Liver (tissue), 3 donors: ENCODE data around the gene PSMC3.

Experiments used
- RXRA ChIP-seq, 2 donors: IDR thresholded peaks; 2 replicates each; pipeline ENCODE4 v1.6.1; 2017 to 2018; ENCODE audit warnings: antibody characterized with exemption in 2 of 2, mild to moderate bottlenecking in 1 of 2
- SP1 ChIP-seq: IDR thresholded peaks from 2 replicates; pipeline ENCODE4 v1.6.1; 2018; ENCODE audit warnings: antibody characterized with exemption, mild to moderate bottlenecking
- TF ChIP-seq, protein P1 (sequence below): fragments of 150-350 bp; IDR thresholded peaks from 2 replicates; pipeline ENCODE4 v1.5.1; 2017; ENCODE audit warnings: improper control_type of control experiment, low read depth, low read length; ENCODE audit not compliant: missing input control
- donor health status: healthy.
- donor health status: healthy.

DNA sequence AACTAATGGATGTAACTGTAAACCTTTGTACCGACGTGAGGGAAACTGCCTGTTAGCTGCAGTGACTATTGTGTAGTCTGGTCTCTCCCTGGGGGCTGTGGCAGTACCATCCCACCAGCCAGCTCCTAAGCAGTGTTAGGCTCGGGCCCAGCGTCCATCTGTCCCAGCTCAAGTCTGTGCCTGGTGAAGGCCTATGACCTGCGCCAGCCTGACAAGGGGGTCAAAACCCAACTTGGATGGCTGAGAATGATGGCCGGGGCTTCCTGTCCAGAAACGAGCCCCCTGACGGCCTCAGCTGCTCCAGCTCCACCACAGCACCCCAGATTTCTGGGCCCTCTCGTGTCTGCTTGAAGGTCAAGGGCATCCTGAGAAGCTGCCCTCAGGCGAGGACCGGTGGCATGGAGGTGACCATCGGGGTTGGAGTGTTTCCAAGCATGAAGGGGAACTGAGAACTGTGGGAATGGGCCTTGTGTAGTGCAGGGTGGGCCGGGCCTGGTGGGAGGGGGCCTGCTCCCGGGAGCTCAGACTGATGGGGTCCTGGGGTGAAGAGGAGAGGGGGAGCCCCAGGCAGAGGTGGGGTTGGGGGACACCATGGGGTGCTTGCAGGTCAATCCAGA is 33.6 kb downstream of the PSMC3 start:
- TF ChIP-seq RXRA (IDR thresholded peaks at IDR 0.05) (no peak), SP1 (no peak)
- TF ChIP-seq, protein P1, sequence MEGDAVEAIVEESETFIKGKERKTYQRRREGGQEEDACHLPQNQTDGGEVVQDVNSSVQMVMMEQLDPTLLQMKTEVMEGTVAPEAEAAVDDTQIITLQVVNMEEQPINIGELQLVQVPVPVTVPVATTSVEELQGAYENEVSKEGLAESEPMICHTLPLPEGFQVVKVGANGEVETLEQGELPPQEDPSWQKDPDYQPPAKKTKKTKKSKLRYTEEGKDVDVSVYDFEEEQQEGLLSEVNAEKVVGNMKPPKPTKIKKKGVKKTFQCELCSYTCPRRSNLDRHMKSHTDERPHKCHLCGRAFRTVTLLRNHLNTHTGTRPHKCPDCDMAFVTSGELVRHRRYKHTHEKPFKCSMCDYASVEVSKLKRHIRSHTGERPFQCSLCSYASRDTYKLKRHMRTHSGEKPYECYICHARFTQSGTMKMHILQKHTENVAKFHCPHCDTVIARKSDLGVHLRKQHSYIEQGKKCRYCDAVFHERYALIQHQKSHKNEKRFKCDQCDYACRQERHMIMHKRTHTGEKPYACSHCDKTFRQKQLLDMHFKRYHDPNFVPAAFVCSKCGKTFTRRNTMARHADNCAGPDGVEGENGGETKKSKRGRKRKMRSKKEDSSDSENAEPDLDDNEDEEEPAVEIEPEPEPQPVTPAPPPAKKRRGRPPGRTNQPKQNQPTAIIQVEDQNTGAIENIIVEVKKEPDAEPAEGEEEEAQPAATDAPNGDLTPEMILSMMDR = no peak
